HepG2 (cell line): ENCODE results near the gene IKZF4. TPM values are rescaled to one million over a fixed set of nuclear protein-coding genes. Genes with fewer than 3 reads are reported as not detected.

Experiments used
- AGO2 ChIP-seq: fragments of 200-400 bp; formaldehyde crosslinking; optimal IDR thresholded peaks from 2 replicates; pipeline ENCODE3; 2017; ENCODE audit warnings: mild to moderate bottlenecking, low read depth, low read length, moderate library complexity
- ARNT2 ChIP-seq: sonication (generic); formaldehyde crosslinking; IDR thresholded peaks from 2 replicates; pipeline ENCODE4 v1.8.0; 2022; ENCODE audit warnings: mild to moderate bottlenecking, low read depth, missing genetic modification reagents, moderate library complexity
- CREM ChIP-seq, 2 experiments: sonication (generic) in 1 of 2; formaldehyde crosslinking in 1 of 2; IDR thresholded peaks; 2 replicates each; pipeline versions ENCODE4 v1.4.0 to v1.6.1; 2016 to 2020; ENCODE audit warnings: antibody characterized with exemption in 1 of 2, mild to moderate bottlenecking in 1 of 2, missing genetic modification reagents in 1 of 2
- ESRRA ChIP-seq: sonication (generic); formaldehyde crosslinking; IDR thresholded peaks from 2 replicates; pipeline ENCODE4 v1.5.1; 2020; ENCODE audit warnings: mild to moderate bottlenecking, low read depth, missing genetic modification reagents
- ETV5 ChIP-seq: IDR thresholded peaks from 2 replicates; pipeline ENCODE4 v1.6.1; 2018; ENCODE audit warnings: missing biosample characterization, missing genetic modification reagents, inconsistent platforms, borderline replicate concordance
- GABPA ChIP-seq, 2 experiments: IDR thresholded peaks; 2 replicates each; pipeline ENCODE4 v1.6.1; 2011 to 2016; ENCODE audit warnings: low read depth in 2 of 2, low read length in 1 of 2, missing biosample characterization in 1 of 2, missing genetic modification characterization in 1 of 2
- GMEB1 ChIP-seq: sonication (generic); formaldehyde crosslinking; IDR thresholded peaks from 2 replicates; pipeline ENCODE4 v1.5.1; 2020; ENCODE audit warnings: missing genetic modification reagents, mild to moderate bottlenecking, borderline replicate concordance
- KDM1A ChIP-seq: IDR thresholded peaks from 2 replicates; pipeline ENCODE4 v1.6.1; 2016; ENCODE audit warnings: missing compliant biosample characterization
- LBX2 ChIP-seq: sonication (generic); formaldehyde crosslinking; IDR thresholded peaks from 2 replicates; pipeline ENCODE4 v1.5.0; 2020; ENCODE audit warnings: missing genetic modification reagents, mild to moderate bottlenecking, borderline replicate concordance
- MAX ChIP-seq: IDR thresholded peaks from 2 replicates; pipeline ENCODE4 v1.6.1; 2012; ENCODE audit warnings: inconsistent platforms
- NR2F2 ChIP-seq: IDR thresholded peaks from 2 replicates; pipeline ENCODE4 v1.6.1; 2012; ENCODE audit warnings: low read depth, inconsistent platforms, borderline replicate concordance
- NR3C1 ChIP-seq: sonication (generic); formaldehyde crosslinking; IDR thresholded peaks from 2 replicates; pipeline ENCODE4 v1.4.0; 2020; ENCODE audit warnings: missing genetic modification reagents
- SATB2 ChIP-seq: sonication (generic); formaldehyde crosslinking; IDR thresholded peaks from 2 replicates; pipeline ENCODE4 v1.5.0; 2020; ENCODE audit warnings: missing genetic modification reagents
- SMC3 ChIP-seq: IDR thresholded peaks from 2 replicates; pipeline ENCODE4 v1.6.1; 2011; ENCODE audit warnings: low read length, improper control_type of control experiment
- SP140L ChIP-seq: sonication (generic); formaldehyde crosslinking; IDR thresholded peaks from 2 replicates; pipeline ENCODE4 v1.4.0; 2020; ENCODE audit warnings: missing genetic modification reagents, borderline replicate concordance
- TCF7L2 ChIP-seq: IDR thresholded peaks from 2 replicates; pipeline ENCODE4 v1.6.1; 2011; ENCODE audit warnings: mild to moderate bottlenecking, low read depth, low read length, moderate library complexity
- TEAD3 ChIP-seq: optimal IDR thresholded peaks from 2 replicates; pipeline ENCODE3; 2016; ENCODE audit warnings: borderline replicate concordance
- ZBTB3 ChIP-seq: sonication (generic); formaldehyde crosslinking; IDR thresholded peaks from 2 replicates; pipeline ENCODE4 v1.4.0; 2020; ENCODE audit warnings: low read depth, mild to moderate bottlenecking, moderate library complexity, missing genetic modification reagents, borderline replicate concordance
- ZBTB7B ChIP-seq: sonication (generic); formaldehyde crosslinking; IDR thresholded peaks from 2 replicates; pipeline ENCODE4 v1.4.0; 2020; ENCODE audit warnings: missing genetic modification reagents
- ZBTB8A ChIP-seq: sonication (generic); formaldehyde crosslinking; IDR thresholded peaks from 2 replicates; pipeline ENCODE4 v1.4.0; 2020; ENCODE audit warnings: mild to moderate bottlenecking, low read depth, missing genetic modification reagents, borderline replicate concordance
- ZC3H13 ChIP-seq: sonication (generic); formaldehyde crosslinking; IDR thresholded peaks from 2 replicates; pipeline ENCODE4 v1.8.1; 2023; ENCODE audit warnings: mild to moderate bottlenecking, missing genetic modification reagents, moderate library complexity
- ZFYVE20 ChIP-seq: sonication (generic); formaldehyde crosslinking; IDR thresholded peaks from 2 replicates; pipeline ENCODE4 v1.8.0; 2023; ENCODE audit warnings: low read depth, mild to moderate bottlenecking, moderate library complexity, missing genetic modification reagents, borderline replicate concordance
- ZNF598 ChIP-seq: sonication (generic); formaldehyde crosslinking; IDR thresholded peaks from 2 replicates; pipeline ENCODE4 v1.5.1; 2020; ENCODE audit warnings: mild to moderate bottlenecking, missing genetic modification reagents, borderline replicate concordance
- ZNF644 ChIP-seq: IDR thresholded peaks from 2 replicates; pipeline ENCODE4 v1.6.1; 2016; ENCODE audit warnings: low read depth
- ZNF816 ChIP-seq: sonication (generic); formaldehyde crosslinking; IDR thresholded peaks from 2 replicates; pipeline ENCODE4 v1.8.0; 2022; ENCODE audit warnings: missing genetic modification reagents, mild to moderate bottlenecking, borderline replicate concordance
- polyA plus RNA-seq, 8 experiments: library from polyadenylated mRNA; depleted of rRNA in 3 of 8; stranded (reverse) in 7 of 8; unstranded in 1 of 8; fragments of >200 nt; fragmentation: Illumina TruSeq in 4 of 8; extraction: Trizol in 4 of 8; gene quantifications; 2 replicates each; pipeline versions ENCODE4 v1.2.1 to v1.2.3, GENCODE V29; 2011 to 2016; ENCODE audit warnings: low read depth in 4 of 8, missing spikeins in 1 of 8, mixed read lengths in 1 of 8; ENCODE audit not compliant: insufficient read depth in 1 of 8
- total RNA-seq, 5 experiments: library from RNA; depleted of rRNA; stranded (reverse); fragments of >200 nt; fragmentation: Illumina TruSeq; extraction: Trizol; gene quantifications; 2 replicates each; pipeline ENCODE4 v1.2.3, GENCODE V29; 2016; ENCODE audit warnings: low read depth in 1 of 5
- TF ChIP-seq, protein P1 (sequence below): sonication (generic); formaldehyde crosslinking; IDR thresholded peaks from 2 replicates; pipeline ENCODE4 v1.4.0; 2020; ENCODE audit warnings: missing genetic modification reagents

IKZF4 gene
- total and polyA plus RNA-seq, 2 of the 13 experiments (the other 11 are each of a cell fraction or from before 2014, with no cell fraction given) = 0.58 to 2.2 TPM

- TF ChIP-seq, protein P1, sequence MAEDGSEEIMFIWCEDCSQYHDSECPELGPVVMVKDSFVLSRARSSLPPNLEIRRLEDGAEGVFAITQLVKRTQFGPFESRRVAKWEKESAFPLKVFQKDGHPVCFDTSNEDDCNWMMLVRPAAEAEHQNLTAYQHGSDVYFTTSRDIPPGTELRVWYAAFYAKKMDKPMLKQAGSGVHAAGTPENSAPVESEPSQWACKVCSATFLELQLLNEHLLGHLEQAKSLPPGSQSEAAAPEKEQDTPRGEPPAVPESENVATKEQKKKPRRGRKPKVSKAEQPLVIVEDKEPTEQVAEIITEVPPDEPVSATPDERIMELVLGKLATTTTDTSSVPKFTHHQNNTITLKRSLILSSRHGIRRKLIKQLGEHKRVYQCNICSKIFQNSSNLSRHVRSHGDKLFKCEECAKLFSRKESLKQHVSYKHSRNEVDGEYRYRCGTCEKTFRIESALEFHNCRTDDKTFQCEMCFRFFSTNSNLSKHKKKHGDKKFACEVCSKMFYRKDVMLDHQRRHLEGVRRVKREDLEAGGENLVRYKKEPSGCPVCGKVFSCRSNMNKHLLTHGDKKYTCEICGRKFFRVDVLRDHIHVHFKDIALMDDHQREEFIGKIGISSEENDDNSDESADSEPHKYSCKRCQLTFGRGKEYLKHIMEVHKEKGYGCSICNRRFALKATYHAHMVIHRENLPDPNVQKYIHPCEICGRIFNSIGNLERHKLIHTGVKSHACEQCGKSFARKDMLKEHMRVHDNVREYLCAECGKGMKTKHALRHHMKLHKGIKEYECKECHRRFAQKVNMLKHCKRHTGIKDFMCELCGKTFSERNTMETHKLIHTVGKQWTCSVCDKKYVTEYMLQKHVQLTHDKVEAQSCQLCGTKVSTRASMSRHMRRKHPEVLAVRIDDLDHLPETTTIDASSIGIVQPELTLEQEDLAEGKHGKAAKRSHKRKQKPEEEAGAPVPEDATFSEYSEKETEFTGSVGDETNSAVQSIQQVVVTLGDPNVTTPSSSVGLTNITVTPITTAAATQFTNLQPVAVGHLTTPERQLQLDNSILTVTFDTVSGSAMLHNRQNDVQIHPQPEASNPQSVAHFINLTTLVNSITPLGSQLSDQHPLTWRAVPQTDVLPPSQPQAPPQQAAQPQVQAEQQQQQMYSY = no peak
- TF ChIP-seq ETV5 (CRISPR knock-in tag) (peak; percentile 63; the same call in 1 of the 2 replicates), ZBTB8A (CRISPR knock-in tag) (no peak), TCF7L2 (no peak), AGO2 (no peak), LBX2 (CRISPR knock-in tag) (no peak), TEAD3 (CRISPR knock-in tag) (peak; percentile 83), ZBTB7B (CRISPR knock-in tag) (peak; percentile 56; the same call in 1 of the 2 replicates), ZC3H13 (CRISPR knock-in tag) (no peak), ZBTB3 (CRISPR knock-in tag) (no peak), GABPA (IDR thresholded peaks at IDR 0.05; ENCODE audit: low read depth, low read length) (no peak), GABPA (CRISPR knock-in tag; IDR thresholded peaks at IDR 0.05; ENCODE audit: low read depth) (peak; percentile 21; the same call in 1 of the 2 replicates), MAX (peak; percentile 57; the same call in 1 of the 2 replicates), ESRRA (CRISPR knock-in tag) (peak; percentile 81; the same call in 1 of the 2 replicates), ZNF598 (no peak), SP140L (CRISPR knock-in tag) (no peak), ZNF644 (0 out of 2 replicates have a peak, but pooled peaks have one; percentile 42), ZNF816 (CRISPR knock-in tag) (no peak), SATB2 (no peak), NR3C1 (CRISPR knock-in tag) (no peak), SMC3 (peak; percentile 16; the same call in 1 of the 2 replicates), KDM1A (CRISPR knock-in tag) (peak; percentile 32; the same call in 1 of the 2 replicates), ZFYVE20 (CRISPR knock-in tag) (no peak), ARNT2 (CRISPR knock-in tag) (no peak), CREM (IDR thresholded peaks at IDR 0.05) (peak; percentile 71), CREM (CRISPR knock-in tag; IDR thresholded peaks at IDR 0.05) (no peak), NR2F2 (peak; percentile 83), GMEB1 (peak; percentile 16; the same call in 1 of the 2 replicates)
Measured at GRCh38 chr12:56010111-56010570, 10.7 kb upstream of the IKZF4 start (continued).
